Activated CD4-positive, alpha-beta T cell treated with anti-CD3 and anti-CD28 coated beads, Interleukin-2, amount 50 U/mL, for 48 hours (primary cell): ENCODE data around the gene CLASRP.
"Not testable (repeated sequence)": the region's sequence is repeated elsewhere in the genome, so short reads cannot be mapped to it uniquely, and the experiment has no call there.

Experiments used
- DNase-seq, 2 experiments: peaks; one replicate each; pipeline ENCODE4 v3.0.0-alpha.2; 2020

CLASRP gene

GRCh38 chr19:45104658-45105349 is 66.0 kb downstream of the CLASRP start:
- no peak for DNase-seq

DNA sequence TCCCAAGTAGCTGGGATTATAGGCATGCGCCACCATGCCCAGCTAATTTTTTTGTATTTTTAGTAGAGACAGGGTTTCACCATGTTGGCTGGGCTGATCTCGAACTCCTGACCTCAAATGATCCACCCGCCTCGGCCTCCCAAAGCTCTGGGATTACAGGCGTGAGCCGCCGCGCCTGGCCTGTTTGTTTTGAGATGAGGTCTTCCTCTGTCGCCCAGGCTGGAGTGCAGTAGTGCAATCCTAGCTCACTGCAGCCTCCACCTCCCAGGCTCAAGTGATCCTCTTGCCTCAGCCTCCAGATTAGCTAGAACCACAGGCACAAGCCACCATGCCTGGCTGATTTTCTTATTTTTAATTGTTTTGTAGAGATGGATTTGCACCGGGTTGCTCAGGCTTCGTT is 67.5 kb downstream of the CLASRP start:
- DNase-seq, result not testable (repeated sequence)

DNA sequence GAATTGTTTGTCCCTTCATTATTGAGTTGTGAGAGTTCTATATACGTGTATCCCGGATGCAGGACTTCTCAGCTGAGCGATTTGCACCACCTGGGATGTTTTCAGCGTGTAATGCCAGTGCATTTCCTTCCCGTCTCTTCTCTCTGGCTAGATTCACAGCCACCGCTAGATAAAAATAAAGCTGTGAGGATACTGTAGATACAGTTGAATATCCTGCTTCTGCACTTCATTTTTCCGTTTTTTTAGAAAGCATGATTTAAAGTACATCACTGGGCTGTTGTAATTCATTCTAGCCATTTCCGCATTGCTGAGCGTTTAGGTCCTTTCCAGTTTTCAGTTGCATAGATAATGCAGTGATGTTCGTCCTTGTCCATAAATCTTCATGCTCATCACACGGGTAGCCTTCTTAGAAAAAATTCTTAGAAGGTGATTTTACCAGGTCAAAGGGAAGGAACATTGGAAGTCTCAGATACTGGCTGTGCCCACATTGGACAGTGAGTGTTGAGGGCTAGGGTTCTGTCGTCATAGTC is 68.8 kb downstream of the CLASRP start:
- no peak for DNase-seq

- DNase-seq, result no peak
Observed at GRCh38 chr19:45110851-45111266, 72.0 kb downstream of the CLASRP start.

GRCh38 chr19:45112111-45112827 is 73.4 kb downstream of the CLASRP start:
- DNase-seq, result no peak

- DNase-seq, result no peak
Observed at GRCh38 chr19:45113628-45114027, 74.8 kb downstream of the CLASRP start.

DNA sequence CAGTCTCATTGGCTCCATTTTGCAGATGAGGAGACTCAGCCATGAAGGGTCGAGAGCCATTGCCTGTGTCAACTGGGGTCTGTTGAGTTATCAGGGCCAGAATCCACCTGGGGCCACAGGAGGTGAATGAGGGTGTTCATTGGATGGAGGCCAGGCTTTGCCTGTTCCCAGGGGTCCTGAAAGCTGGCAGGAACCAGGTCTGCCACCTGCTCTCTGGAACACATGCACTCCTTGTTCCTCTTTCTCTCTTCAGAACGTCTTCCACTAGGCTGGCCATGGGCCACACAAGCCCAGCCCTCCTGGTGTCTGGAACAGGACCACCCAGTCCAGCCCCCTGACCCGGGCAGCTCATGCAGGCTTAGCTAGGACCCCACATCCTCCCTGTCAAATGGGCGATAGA is 75.3 kb downstream of the CLASRP start:
- DNase-seq, result no peak

- no peak for DNase-seq
Observed at GRCh38 chr19:45115809-45116615, 77.2 kb downstream of the CLASRP start.

GRCh38 chr19:45117167-45117594 is 78.3 kb downstream of the CLASRP start:
- DNase-seq, result peak; percentile 70 to 80

- DNase-seq, result no peak
Observed at GRCh38 chr19:45117671-45118070, 78.8 kb downstream of the CLASRP start.

- DNase-seq, result no peak
Observed at GRCh38 chr19:45118106-45118505, 79.3 kb downstream of the CLASRP start.

- DNase-seq, result not testable (repeated sequence)
Observed at GRCh38 chr19:45118591-45119355, 79.9 kb downstream of the CLASRP start.

GRCh38 chr19:45119582-45119981 is 80.7 kb downstream of the CLASRP start:
- DNase-seq, result no peak
